HG03432 (cell line): ENCODE data around the gene OSBP.
"Not testable (repeated sequence)": the region's sequence is repeated elsewhere in the genome, so short reads cannot be mapped to it uniquely, and the experiment has no call there.

Experiments used
- ATAC-seq: cut with Tn5 transposase; IDR thresholded peaks from one replicate; pipeline ENCODE4 v1.9.1; 2021; ENCODE audit warnings: mild to moderate bottlenecking, moderate library complexity; ENCODE audit not compliant: unreplicated experiment

Gene OSBP, protein sequence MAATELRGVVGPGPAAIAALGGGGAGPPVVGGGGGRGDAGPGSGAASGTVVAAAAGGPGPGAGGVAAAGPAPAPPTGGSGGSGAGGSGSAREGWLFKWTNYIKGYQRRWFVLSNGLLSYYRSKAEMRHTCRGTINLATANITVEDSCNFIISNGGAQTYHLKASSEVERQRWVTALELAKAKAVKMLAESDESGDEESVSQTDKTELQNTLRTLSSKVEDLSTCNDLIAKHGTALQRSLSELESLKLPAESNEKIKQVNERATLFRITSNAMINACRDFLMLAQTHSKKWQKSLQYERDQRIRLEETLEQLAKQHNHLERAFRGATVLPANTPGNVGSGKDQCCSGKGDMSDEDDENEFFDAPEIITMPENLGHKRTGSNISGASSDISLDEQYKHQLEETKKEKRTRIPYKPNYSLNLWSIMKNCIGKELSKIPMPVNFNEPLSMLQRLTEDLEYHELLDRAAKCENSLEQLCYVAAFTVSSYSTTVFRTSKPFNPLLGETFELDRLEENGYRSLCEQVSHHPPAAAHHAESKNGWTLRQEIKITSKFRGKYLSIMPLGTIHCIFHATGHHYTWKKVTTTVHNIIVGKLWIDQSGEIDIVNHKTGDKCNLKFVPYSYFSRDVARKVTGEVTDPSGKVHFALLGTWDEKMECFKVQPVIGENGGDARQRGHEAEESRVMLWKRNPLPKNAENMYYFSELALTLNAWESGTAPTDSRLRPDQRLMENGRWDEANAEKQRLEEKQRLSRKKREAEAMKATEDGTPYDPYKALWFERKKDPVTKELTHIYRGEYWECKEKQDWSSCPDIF

DNA sequence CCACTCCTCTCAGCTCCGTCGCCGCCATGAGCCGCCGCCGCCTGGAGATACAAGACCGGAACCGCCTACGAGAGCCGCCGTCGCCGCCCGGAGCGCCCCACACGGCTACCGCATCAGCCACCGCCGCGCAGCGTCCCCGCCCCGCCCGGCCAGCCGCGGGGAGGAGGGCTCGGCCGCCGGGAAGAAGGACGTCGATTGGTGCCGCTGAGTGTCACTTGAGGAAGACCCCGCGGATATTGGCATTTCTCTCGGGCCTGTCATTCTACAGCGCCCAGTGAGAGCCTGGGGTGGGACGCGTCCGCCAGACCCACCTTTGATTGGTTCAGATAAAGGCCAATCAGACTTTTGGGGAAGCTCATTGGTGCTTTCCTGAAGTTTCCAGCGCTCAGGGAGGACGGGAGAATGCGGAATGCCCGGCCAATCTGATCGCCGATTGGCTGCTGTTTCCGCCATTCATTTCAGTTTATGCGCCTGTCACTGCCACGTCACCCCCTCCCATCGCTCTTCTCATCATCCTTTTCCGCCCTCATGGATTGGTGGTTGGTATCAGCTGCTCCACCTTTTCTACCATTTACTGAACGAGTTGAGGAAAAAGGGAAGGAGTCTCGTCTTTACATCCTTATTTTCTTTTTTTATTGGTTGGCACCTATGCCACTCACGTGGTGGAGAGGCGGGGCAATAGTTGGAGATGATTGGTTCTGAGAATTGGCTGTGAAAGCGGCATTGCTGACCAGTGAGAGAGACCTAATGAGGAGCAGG, at the start of gene OSBP:
Gene OSBP, minus strand, starts transcription at position 138 of the 759 bp plus-strand sequence. Its CDS starts 110 bp downstream, at position 28.
- ATAC-seq: peak; percentile 90

DNA sequence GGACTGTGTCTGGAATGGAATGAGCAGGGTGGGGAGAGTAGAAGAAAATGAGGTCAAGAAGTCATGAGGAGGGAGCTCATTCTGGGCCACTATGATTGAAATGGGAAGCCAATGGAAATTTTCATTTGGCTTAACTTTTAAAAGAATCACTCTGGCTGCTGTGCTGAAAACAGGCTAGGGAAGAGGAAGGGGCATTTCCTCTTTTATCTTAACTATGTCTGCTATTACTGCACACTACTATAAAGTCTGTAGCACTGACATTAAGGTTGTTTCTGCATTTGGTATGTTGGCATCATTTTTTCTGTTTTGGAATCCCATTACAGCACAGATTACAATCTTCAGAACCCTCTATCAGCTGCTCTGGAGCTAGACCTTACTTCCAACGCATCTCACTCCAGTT, 45.0 kb upstream of the OSBP start:
- ATAC-seq: no peak

- ATAC-seq: no peak
Observed at GRCh38 chr11:59659981-59660380, 44.4 kb upstream of the OSBP start.

- no peak for ATAC-seq
Observed at GRCh38 chr11:59658036-59658435, 42.5 kb upstream of the OSBP start.

- ATAC-seq: no peak
Observed at GRCh38 chr11:59654893-59655292, 39.3 kb upstream of the OSBP start.

GRCh38 chr11:59647245-59647980, 31.8 kb upstream of the OSBP start:
- ATAC-seq: no peak

DNA sequence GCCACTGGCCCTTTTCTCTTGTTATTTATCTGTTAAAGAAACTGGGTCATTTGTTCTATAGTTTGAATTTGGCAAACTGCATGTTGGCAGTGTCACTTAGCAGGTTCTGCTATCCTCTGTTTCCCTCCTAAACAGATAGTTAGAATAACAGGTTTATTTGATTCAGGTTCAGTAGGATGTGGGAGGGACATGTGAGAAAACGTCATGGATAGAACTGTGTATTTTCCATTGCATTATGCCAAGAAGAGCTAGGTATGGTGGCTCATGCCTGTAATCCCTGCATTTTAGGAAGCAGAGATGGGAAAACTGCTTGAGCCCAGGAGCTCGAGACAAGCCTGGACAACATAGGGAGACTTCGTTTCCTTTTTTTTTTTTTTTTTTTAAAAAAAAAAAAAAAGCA, 29.0 kb upstream of the OSBP start:
- no peak for ATAC-seq

GRCh38 chr11:59643390-59643789, 27.8 kb upstream of the OSBP start:
- ATAC-seq: no peak

GRCh38 chr11:59641156-59641555, 25.6 kb upstream of the OSBP start:
- no peak for ATAC-seq

DNA sequence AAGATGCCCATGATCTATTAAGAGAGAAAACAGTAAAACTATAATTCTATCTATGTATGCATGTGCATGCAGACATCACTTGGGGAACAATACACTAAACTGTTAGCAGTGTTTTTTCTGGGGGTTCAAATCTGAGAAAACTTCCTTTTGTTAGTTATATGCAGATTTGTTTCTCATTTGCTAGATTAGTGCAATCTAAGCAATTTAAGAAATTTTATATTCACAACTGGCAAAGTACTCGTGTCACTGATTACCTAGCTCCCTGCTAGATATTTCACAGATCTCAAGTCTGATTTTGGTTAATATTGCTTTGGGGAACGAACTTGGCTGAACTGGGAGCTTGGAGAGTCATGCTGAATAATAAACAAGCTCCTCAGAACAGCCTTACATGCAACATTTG, 14.9 kb upstream of the OSBP start:
- ATAC-seq: no peak

DNA sequence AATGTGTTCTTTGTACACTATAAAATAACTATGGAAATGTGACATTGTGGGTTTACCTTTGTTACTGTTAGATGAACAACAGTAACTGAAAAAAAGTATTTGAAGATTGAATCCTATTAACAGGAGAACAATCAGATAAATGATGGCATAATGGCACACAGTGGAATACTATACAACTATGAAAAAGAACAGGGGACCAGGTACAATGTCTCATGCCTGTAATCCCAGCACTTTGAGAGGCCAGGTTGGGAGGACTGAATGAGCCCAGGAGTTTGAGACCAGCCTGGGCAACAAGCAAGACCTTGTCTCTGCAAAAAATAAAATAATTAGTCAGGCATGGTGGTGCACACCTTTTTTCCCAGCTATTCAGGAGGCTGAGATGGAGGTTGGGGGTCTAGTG, 14.4 kb upstream of the OSBP start:
- ATAC-seq: no peak

- ATAC-seq: not testable (repeated sequence)
Observed at GRCh38 chr11:59626969-59627368, 11.4 kb upstream of the OSBP start.

DNA sequence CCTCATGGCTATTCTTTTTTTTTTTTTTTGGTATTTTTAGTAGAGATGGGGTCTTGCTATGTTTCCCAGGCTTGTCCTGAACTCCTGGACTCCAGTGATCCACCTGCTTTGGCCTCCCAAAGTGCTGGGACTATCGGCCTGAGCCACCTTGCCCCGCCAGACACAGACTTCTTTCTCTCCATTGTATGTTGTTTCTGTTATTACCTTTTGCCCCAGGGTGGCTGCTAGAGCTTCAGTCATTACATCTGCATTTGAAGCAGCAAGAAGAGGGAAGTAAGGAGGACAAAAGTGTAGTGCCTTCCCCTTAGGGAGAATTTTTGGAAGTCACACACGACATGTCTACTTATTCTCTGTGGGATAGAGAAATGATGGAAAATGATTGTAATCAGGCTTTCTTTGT, 10.1 kb upstream of the OSBP start:
- ATAC-seq: no peak

GRCh38 chr11:59617876-59618275, 2.3 kb upstream of the OSBP start:
- no peak for ATAC-seq

GRCh38 chr11:59616396-59616982, 915 bp upstream of the OSBP start:
- no peak for ATAC-seq

DNA sequence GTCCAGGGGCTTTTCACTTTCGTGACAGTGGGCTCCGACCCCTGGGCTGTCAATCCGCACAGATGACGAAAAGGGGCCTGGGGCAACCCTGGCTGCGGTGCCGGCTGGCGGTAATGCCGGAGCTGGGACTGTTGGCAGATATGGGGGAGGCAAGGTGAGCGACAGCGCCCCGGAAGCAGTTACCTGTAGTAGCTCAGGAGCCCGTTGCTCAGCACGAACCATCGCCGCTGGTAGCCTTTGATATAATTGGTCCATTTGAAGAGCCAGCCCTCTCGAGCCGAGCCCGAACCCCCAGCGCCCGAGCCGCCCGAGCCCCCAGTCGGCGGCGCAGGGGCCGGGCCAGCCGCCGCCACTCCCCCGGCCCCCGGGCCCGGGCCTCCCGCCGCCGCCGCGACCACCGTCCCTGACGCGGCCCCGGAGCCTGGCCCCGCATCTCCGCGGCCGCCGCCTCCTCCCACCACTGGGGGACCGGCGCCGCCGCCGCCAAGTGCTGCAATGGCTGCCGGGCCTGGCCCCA, 396 bp downstream of the OSBP start:
- ATAC-seq: peak; percentile 15

DNA sequence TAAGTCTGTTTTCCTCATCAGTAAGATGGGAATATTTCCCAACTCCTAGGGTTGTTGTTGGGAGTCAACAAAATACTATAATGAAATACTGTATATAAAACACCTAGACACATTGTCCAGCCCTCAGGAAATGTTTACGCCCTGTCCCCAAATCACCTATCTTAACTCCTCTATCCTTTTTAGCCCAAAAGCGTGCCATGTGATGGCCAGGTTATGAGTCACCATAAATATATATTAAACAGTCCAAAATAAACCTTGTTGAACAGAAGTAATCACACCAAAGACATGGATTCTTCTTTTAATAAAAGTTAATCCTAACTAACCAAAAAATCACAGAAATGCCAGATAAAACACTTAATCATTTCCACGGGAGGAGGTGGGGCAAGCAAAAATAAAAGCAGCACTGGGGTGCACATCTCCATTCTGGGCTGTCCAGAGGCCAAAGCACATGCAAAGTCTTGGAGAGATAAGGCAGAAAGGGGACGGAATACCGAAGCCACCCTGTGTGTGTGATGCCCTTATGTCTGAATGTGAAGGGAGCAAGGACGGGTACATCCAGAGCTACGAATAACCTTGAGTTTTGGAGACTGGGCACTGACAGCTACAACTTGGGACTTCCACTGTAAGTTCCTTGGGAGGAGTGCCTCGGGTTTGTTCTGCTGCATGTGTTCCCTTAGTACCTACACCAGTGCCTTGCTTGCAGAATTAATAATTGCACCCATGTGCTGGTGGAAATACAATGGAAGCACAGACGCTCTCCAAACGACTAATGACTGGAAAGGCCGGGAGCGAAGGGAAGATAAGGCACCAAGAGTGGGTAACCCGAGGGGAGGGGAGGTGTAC, 1.1 kb downstream of the OSBP start:
- ATAC-seq: no peak

GRCh38 chr11:59611570-59612565, 3.7 kb downstream of the OSBP start:
- no peak for ATAC-seq
